GM18868 (cell line): ENCODE results near the gene ELOVL5.

Experiments
- ATAC-seq: cut with Tn5 transposase; IDR thresholded peaks from one replicate; pipeline ENCODE4 v1.9.1; 2021; ENCODE audit warnings: mild to moderate bottlenecking, moderate library complexity; ENCODE audit not compliant: unreplicated experiment

Gene ELOVL5

DNA sequence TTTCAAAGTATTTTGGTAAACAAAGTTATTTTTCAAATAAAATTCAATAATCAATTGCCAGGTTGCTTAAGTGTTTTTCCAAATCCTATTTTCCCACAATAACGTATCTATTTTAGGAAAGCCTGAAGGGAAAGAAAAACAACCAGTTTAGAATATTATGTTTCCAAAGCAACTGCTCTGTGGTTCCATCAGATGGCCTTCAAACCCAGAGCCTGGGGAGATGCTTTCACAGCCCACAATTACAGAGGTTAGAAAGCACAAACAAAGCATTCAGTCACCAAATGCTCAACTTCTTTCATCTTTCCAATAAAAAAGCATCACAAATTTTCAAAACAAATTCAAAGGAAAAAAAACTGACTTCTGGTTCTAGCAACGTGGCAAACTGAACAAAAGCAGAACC is 66.0 kb downstream of the ELOVL5 start:
- ATAC-seq: no peak

DNA sequence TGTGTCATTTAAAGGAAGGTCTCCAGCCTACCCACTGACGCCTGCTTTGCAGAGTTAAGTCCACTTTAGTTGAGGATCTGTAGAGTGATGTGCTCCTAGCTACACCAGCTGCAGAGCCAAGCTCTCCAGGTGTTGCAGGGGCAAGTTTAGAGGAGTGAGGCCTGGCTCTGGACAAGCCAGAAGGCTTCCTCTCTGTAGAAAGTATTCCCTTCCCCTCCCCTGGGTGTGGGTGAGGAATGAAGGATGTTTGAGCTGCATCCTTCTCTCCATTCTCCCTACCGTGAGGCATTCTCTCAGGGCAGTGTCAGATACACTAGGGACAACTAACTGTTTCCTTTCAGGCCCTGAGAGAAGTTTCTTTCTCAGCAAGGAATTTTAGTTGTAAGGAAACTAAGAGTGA is 66.5 kb downstream of the ELOVL5 start:
- ATAC-seq: no peak

DNA sequence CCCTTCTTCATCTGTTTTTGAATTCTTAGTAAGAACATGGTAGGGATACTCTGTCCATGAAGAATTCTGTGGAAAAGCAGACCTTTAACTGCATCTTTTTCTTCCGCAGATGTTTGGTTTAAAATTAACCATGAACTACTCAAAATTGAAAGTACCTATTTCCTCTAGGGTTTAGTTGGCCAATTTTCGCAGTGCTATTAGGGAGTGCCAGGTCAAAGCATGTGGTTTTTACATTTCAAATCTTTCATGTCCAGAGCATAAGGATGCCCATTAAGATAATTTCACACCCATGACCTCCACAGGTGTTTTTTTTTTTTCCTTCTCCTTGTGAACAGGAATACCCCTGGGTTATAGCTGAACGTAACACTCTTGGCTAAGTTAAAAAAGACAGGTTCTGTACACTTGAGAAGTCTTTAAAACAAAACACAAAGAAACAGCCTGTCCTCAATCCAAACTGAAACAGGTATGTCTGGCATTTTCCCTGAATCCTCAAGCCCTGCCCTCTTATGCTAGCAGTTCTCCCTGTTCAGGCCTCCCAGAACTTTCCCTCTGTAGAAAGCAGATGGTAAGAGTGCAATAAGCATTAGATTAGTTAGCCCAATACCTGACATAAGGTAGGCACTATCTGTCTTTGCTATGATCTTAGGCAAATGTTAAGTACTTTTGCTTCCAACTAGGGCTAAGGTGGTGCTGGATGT is 67.1 kb downstream of the ELOVL5 start:
- peak; percentile 45 for ATAC-seq

DNA sequence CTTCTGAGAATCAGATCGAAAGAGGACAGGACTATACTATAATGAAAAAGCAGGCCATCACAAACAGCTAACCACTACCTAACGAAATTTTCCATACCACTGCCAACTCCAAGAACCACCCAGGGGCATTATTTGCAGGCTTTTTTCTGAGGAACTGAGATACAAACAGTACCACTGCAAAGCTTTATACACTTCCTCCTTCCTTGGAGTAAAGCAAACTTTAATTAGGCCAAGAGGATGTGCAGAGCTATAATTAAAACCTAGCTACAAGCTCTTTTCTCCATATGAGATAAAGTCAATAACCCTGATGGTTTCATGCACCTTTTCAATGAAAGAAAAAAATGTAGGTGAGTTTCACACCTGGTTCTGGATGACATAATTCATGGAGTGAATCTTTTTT is 68.5 kb downstream of the ELOVL5 start:
- ATAC-seq: peak; percentile 39

- no peak for ATAC-seq
These were observed 69.5 kb downstream of the ELOVL5 start for GRCh38 chr6:53279293-53279692.

GRCh38 chr6:53273370-53273769 is 75.4 kb downstream of the ELOVL5 start:
- ATAC-seq: no peak

DNA sequence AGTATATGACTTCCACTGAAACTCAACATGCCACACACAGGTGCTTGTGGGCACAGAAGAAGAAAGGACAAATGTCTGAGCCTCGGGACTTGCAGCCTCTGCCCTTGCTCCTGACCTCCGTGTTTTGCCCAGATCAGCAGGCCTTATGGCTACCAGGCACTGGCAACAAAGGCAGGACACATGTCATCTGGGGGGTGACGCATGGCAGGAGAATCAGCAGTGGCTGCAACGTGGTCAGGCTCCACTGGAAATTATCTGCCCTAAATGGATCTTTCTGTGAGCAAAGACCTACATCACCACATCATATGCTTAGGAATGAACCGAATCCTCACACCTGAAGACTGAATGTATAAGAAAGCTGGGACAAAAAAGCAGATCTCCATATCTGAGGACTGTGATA is 78.9 kb downstream of the ELOVL5 start:
- no peak for ATAC-seq

- ATAC-seq: no peak
These were observed 79.7 kb downstream of the ELOVL5 start for GRCh38 chr6:53268858-53269608.

GRCh38 chr6:53266553-53267090 is 82.1 kb downstream of the ELOVL5 start:
- ATAC-seq: no peak

GRCh38 chr6:53264915-53265607 is 83.7 kb downstream of the ELOVL5 start:
- no peak for ATAC-seq

GRCh38 chr6:53264337-53264736 is 84.4 kb downstream of the ELOVL5 start:
- no peak for ATAC-seq

GRCh38 chr6:53263917-53264316 is 84.8 kb downstream of the ELOVL5 start:
- no peak for ATAC-seq

GRCh38 chr6:53259860-53260580 is 88.7 kb downstream of the ELOVL5 start:
- ATAC-seq: no peak

- ATAC-seq: no peak
These were observed 90.0 kb downstream of the ELOVL5 start for GRCh38 chr6:53258774-53259155.

DNA sequence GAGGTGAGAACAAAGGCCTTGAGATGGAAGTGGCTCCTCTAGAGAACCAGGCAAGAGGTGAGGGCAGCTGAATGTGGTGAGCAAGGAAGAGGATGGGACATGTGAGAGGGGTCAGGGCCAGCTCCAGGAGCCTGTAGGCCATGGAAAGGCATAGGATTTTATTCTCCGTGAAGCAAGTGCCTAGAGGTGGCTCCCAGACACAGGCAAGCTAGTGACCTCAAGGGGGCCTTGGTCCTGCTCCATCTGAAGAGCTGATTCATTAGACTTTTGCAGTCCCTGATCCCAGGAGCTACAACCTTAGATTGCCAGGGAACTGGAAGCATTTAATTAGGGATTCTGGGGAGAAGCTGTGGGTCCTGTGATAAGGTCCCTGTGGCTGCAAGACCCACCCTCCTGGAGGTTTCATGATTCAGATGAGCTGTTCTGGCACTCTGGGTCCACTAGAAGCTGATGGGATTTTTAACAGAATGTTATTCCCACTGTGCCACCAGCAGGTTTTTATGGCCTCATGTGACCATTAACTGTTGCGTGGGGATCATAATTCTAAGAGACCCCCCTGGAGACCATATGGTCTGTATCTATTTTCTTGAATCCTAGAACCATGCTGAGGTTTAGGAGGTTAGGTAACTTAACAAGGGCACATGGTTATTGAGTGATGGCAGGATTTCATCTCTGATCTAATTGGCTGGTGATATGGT is 90.5 kb downstream of the ELOVL5 start:
- ATAC-seq: no peak

DNA sequence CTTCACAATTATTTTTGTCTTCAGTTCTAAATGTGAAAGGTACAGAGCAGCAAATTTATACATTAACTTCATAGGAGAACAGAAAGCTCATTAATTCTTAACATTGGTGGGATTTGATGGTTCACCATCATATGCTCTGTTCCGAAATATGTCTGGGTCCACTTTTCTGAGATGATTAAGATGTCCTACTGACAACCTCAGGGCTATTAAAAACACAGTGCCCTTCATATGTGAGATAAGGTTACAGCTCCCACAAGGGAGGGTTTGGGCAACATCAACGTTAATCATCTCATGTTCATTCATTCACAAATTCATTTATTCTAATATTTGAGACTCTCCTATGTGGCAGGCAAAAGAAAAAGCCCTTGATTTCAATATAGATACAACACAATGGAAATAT is 91.2 kb downstream of the ELOVL5 start:
- no peak for ATAC-seq

GRCh38 chr6:53257001-53257400 is 91.7 kb downstream of the ELOVL5 start:
- ATAC-seq: no peak

GRCh38 chr6:53252177-53252692 is 96.5 kb downstream of the ELOVL5 start:
- no peak for ATAC-seq

DNA sequence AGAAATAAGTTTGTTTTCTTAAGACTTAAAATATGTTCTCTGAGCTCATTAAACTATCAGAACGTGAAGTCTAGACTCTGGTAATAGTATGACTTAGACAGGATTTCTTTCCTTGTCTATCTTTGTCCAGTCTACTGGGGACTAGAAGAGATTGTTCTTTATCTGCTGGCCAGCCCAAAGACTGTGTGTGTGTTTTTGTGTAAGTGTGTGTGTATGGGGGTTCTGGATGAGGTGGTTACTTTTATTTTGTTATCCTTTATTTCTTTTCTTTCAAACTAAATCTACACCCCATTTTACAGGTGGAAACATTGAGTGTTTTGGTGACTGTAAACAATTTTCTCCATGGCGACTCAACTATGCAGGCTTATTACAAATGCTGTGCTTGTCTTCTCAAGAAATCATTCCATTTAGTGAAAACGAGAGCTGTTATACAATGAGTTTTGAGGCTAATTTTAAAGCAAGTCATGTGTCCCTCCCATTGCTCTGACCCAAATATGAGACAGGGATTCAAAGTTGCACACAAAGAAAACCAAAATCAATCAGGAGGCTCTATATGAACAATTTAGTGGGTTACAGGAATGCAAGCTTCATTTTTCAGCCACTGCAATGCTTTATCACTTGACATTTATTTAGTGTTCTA is 97.6 kb downstream of the ELOVL5 start:
- ATAC-seq: no peak
